NCI-H1048 (cell line): ENCODE results near the gene C2CD2.

Source experiments
- DNase-seq: peaks from one replicate; lab custom pipeline; 2025; lab: John Stamatoyannopoulos, UW

The C2CD2 gene

GRCh38 chr21:41933313-41934079, 20.3 kb downstream of the C2CD2 start:
- DNase-seq: no peak

- DNase-seq: no peak
Observed at GRCh38 chr21:41932576-41933312, 21.1 kb downstream of the C2CD2 start.

DNA sequence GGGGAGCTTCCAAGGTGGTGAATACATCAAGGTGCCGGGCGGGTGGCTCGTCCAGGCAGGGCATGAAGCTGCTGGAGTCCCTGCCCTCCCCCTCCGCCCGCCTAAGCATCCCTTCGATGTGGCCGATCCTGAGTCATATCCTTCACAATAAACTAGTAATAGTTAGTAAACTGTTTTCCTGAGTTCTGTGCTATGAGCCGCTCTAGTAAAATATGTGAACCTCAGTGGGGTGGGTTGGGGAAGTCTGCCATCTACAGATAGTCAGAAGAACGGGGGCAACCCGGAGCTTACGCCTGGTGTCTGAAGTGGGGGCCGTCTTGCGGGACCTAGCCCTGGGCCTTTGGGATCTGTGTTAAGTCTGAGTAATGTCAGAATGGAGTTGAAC, 21.6 kb downstream of the C2CD2 start:
- DNase-seq: no peak

DNA sequence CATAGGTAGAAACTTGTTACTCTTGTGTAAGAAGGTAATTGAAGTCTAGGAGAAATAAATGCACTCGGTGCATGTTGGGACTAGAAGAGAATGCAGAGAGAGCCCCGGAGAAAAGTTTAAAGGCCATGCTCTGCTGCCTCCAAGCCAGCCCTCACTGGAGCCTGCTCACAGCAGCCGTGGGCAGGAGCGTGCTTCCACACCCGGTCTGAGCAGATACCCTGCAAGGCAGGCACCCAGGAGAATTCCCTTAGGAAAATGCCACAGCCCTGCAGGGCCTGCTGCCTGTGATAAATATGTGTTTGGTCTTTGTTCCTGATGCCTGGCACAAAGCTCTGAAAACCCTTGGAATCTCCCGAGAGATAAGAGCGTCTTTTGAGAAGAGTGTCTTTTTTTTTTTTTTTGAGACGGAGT, 22.8 kb downstream of the C2CD2 start:
- DNase-seq: no peak

GRCh38 chr21:41929248-41929647, 24.6 kb downstream of the C2CD2 start:
- DNase-seq: no peak

DNA sequence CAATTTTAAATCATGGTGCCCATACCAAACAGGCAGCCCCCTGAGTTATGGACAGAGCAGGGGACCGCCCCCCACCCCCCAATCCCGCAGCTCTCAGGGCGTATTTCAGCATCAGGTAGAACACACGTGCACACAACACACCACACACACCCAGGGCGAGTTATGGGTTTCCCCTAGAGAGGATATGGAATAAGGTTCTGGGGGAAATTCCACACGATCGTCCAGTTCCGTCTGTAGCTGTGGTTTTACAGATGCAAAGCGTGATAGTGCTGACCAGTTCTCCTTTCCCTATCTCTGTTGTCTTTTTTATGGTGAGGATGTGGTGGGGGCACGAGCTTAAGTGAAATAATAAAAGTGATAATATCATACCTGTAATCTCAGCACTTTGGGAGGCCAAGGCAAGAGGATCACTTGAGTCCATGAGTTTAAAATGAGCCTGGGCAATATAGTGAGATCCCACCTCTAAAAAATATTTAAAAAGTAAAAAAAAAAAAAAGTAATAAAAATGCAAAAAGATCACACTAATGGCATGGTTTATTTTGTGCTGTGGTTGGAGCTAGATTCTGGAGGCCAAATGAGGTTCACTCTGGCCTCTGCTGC, 25.1 kb downstream of the C2CD2 start:
- no peak for DNase-seq

DNA sequence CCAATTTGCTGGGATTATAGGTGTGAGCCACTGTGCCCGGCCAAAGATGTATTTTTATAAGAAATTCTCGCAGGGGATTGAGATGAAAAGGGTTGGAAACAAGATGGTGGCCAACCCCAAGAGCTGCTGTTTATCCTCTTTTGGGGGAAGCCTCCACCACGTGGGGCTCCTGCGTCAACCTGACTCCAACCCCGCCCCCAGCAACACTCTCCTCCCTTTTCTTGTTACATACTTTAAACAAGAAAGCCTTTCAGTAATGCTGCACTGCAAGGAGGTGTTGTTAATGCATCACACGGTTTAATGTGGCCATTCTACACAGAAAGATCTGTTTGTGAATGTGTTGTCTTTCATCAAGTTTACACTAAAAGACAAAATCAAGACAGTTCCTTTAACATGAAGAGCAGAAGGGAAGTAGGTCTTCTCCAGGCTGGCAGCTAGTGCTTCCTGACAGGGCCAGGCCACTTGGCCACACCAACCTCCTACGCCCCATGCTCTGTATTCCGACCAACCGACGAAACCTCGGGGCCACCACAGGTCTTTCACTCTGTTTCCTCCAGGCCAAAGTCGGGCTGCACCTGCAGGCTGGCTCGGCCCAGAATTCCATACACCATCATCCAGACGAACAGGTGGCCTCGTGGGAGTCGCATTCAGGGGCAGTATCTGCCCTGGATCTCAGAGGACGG, 25.9 kb downstream of the C2CD2 start:
- DNase-seq: no peak

GRCh38 chr21:41926807-41927171, 27.0 kb downstream of the C2CD2 start:
- no peak for DNase-seq

GRCh38 chr21:41926117-41926806, 27.6 kb downstream of the C2CD2 start:
- no peak for DNase-seq

DNA sequence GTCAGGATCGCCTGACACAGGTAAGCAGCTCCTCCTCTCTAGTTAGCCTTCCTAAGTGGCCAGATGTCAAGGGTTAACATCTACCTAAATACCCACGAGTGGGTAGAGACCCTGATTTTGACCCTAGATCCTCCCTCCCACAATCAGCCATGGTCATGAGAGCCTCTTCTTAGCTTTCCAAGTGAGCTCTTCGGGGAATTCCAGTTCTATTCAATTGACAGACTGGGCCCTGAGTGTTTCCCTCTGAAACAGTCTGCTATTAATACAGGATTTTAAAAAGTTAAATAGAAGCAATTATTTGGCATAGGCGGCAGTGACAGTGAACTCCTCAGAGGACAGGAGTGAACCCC, 28.1 kb downstream of the C2CD2 start:
- no peak for DNase-seq

DNA sequence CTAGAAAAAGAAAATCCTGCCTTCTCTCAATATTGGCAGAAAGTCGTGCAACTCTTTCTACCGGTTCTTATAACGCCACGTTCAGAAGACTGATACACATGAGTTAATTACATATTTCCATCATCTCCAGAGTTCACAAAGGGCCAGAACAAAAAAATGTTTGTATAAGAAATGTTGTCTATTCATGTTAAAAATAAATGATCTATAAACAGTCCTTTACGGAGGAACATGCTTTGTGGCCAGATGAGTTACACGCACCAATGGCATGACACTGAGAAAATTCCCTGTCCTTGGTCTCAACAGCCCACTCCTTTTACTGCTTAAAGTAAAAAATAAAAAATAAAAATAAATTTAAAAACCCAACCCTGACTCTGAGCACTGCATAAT, 29.5 kb downstream of the C2CD2 start:
- no peak for DNase-seq

- no peak for DNase-seq
Observed at GRCh38 chr21:41923631-41924367, 30.0 kb downstream of the C2CD2 start.

GRCh38 chr21:41923186-41923585, 30.6 kb downstream of the C2CD2 start:
- no peak for DNase-seq

DNA sequence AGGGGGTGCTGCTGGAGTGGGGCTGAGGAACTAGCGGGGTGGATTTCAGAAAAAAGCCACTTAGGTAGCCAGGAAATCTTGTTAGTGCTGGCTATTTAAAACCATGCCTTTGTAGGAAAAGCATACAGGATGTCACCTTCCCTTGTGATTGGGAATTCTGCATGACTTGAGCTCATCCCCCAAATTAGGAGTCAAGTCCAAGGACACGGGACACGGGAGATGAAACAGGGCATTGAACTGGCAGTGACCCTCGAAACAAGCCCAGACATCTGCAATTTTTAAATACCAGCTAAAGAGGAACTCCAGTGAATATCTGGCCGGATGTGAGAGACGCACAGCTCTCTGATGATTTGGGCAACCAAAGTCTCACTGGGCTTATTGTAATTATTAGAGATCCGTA, 32.8 kb downstream of the C2CD2 start:
- DNase-seq: no peak

DNA sequence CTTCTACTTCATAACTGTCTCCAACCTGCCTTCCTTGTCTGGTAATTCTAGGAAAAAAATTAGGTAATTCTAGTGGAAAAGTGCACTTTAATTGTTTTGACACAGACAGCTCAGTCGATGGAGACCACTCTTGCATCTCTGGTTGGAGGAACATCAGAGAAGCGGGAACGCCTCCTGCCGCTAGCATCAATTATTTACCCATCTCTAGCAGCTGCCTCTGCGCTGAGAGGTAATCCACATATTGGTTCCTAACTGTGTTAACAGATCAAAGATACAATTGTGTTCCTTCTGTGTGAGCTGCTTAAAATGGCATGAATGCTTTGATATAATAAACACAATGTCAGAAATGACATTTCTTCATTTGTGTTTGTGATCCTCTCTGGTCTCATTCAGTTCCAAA, 33.3 kb downstream of the C2CD2 start:
- DNase-seq: no peak

DNA sequence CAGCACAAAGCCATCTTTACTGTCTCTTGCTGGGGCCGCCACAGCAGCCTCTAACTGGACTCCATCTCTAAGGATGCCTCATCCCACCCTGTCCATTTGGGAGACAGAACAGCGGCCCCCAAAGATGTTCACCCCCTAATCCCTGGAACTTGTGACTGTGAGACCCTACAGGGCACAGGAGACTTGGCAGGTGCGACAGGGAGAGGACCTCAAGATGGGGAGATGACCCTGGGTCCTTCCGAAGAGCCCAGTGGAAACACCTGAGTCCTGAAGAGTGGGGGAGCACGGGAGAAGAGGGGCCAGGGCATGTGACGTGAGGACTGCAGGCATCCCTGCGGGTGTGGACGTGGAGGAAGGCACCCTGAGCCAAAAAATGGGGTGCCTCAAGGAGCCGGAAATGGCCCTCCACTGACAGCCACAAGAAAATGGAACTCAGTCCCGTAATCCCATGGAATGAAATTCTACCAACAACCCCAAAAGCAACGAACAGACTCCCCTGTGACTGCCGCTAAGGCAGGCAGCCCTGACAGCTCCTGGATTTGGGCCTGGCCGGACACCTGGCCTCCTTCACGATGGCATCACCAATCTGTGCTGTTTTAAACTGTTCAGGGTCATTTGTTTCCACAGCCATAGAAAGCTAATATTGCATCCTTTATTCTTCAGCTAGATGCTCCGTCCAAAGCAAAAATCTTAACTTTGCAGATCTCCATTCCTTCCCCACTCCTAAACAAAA, 34.0 kb downstream of the C2CD2 start:
- no peak for DNase-seq

- DNase-seq: no peak
Observed at GRCh38 chr21:41918561-41919358, 35.1 kb downstream of the C2CD2 start.

- DNase-seq: no peak
Observed at GRCh38 chr21:41917531-41917930, 36.3 kb downstream of the C2CD2 start.

DNA sequence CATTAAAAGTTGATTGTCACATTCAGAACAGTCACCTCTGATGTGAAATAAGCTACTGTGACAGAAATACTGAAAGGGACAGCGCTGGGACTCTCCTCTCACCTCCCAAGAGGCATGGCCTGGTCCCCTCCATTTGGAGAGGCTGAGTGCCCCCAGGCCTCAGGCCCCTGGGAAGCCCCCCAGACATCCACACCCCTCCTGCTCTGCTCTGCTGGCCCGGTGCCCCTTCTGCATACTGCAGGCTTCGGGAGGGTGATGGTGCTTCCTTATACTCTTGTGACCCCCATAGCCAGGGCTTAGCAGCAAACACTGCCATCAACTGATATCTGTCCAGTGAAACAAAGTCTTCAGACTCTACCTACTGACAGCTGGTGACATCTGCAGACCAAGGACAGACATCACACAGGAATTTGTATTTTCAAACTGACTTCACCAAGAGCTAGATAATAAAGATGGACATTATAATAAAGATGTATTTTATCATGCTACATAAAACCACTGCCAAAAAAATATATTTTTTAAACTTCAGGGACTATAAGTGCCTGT, 36.9 kb downstream of the C2CD2 start:
- DNase-seq: no peak

DNA sequence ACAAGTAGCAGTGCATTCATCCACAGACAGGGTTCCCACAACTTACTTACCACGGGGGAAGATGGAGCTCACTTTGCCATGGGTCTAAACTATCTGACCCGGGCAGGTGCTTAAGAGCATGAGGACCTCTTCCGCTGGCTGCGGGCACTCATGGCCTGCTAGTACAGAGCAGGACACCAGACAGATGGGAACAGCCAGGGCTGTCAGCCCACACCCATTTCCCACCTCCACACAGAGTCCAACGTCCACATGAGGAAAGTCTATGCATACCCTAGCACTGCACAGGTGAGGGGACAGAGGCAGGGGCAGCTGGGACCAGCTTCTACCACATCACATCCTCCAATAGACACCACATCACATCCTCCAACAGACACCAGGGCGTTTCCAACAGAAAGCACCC, 38.9 kb downstream of the C2CD2 start:
- DNase-seq: no peak
